Measurements from ENCODE around the gene TTLL7.

Gene TTLL7, protein sequence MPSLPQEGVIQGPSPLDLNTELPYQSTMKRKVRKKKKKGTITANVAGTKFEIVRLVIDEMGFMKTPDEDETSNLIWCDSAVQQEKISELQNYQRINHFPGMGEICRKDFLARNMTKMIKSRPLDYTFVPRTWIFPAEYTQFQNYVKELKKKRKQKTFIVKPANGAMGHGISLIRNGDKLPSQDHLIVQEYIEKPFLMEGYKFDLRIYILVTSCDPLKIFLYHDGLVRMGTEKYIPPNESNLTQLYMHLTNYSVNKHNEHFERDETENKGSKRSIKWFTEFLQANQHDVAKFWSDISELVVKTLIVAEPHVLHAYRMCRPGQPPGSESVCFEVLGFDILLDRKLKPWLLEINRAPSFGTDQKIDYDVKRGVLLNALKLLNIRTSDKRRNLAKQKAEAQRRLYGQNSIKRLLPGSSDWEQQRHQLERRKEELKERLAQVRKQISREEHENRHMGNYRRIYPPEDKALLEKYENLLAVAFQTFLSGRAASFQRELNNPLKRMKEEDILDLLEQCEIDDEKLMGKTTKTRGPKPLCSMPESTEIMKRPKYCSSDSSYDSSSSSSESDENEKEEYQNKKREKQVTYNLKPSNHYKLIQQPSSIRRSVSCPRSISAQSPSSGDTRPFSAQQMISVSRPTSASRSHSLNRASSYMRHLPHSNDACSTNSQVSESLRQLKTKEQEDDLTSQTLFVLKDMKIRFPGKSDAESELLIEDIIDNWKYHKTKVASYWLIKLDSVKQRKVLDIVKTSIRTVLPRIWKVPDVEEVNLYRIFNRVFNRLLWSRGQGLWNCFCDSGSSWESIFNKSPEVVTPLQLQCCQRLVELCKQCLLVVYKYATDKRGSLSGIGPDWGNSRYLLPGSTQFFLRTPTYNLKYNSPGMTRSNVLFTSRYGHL

DNA sequence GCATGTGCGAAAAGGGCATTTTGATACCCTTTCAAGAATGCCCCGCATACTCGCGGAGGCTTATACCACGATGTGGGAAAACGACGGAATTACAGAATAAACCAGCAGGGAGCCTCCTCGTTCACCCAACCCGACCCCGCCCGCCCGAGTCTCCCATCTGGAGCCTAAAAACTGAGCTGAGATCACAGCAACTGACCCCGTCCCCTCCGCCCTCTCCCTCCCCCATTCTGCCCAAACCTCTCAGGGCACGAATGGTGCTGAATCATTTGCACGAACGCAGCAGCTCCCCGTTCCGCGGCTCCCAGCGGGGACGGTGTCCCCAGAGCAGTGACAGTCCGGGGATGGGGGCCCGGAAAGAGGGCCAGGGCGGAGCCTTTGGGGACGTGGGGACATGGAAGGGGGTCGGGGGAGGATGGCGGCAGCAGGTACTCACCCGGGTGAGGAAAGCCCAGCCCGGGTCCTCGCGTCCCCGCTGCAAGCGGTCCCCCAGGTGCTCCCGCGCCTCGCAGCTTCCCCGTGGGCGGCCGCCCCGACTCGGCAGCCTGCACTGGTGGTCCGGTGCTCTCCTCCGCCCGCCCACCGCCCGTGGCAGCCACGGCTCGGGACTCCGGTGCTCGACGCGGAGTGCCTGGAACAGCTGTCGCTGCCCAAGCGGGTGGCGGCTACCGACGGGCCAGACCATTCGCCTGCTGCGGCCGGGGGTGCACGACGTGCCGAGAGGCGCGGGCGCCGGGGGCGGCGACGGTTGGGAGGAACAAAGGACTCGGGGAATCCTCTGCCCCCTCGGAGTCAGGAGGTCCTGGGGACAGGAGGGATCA is at the start of gene TTLL7:
Gene TTLL7 (minus strand): TSS at position 635 of the 818 bp plus-strand sequence. CDS start 46,921 bp downstream, outside the sequence.
- peak in 1 of 2 experiments; percentile 26 for DNase-seq (ENCODE audit: low read depth in 2 of 2)

- DNase-seq (ENCODE audit: low read depth in 2 of 2): no peak
Measured at GRCh38 chr1:84042461-84042860, 43.5 kb upstream of the TTLL7 start.

GRCh38 chr1:84037758-84038611 is 39.1 kb upstream of the TTLL7 start:
- no peak for DNase-seq (ENCODE audit: low read depth in 2 of 2)

DNA sequence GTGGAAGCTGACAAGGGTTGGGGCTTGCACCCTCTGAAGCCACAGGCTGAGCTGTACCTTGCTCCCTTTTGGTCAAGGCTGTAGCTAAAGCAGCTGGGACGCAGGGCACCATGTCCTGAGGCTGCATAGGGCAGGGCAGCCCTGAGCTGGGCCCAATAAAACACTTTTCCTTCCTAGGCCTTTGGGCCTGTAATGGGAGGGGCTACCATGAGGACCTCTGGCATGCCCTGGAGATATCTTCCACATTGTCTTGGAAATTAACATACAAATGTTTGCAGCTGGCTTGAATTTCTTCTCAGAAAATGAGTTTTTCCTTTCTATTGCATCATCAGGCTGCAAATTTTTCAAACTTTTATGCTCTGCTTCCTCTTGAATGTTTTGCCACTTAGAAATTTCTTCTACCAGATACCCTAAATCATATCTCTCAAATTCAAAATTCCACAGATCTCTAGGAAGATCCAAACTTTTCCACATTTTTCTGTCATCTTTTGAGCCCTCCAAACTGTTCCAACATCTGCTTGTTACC is 32.9 kb upstream of the TTLL7 start:
- DNase-seq (ENCODE audit: low read depth in 2 of 2): no peak

DNA sequence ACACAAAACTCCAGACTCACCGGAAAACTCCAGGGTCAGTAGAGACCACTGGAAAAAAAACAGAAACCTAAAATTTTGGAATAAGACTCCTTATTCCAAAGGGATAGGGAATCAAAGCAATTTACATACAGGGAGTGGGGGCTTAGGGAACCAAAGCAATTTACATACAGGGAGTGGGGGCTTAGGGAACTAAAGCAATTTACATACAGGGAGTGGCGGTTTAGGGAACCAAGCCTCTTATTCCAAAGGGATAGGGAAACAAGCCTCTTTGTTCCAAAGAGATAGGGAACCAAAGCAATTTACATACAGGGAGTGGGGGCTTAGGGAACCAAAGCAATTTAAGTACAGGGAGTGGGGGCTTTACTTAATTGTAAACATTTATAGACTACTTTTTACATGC is 28.4 kb upstream of the TTLL7 start:
- DNase-seq (ENCODE audit: low read depth in 2 of 2): no peak

DNA sequence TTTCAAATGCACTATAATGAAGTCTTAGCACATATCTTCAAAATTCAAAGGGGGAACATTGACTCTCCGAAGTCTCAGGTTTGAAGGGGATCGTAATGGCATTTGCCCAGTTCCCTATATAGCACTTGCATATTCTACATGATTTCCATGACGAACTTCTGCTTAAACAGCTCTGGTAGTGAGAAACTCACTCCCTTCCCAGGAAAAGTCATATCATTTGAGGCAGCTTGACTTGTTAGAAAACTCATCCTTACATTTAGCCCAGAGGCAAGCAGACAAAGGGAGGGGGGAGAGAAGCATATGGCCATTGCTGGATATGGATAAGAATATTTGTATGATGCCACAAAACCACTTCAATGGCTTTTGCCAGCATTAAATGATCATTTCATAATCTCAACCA is 27.0 kb upstream of the TTLL7 start:
- no peak for DNase-seq (ENCODE audit: low read depth in 2 of 2)

DNA sequence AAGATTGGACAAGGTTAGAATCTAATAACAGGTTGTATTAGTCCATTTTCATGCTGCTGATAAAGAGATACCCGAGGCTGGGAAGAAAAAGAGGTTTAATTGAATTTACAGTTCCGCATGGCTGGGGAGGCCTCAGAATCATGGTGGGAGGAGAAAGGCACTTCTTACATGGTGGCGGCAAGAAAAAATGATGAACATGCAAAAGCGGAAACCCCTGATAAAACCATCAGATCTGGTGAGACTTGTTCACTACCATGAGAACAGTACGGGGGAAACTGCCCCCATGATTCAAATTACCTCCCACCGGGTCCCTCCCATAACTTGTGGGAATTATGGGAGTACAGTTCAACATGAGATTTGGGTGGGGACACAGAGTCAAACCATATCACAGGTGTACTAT is 22.9 kb upstream of the TTLL7 start:
- DNase-seq (ENCODE audit: low read depth in 2 of 2): no peak

GRCh38 chr1:84020151-84020550 is 21.2 kb upstream of the TTLL7 start:
- DNase-seq (ENCODE audit: low read depth in 2 of 2): no peak

- DNase-seq (ENCODE audit: low read depth in 2 of 2): no peak
Measured at GRCh38 chr1:84019217-84019616, 20.3 kb upstream of the TTLL7 start.

DNA sequence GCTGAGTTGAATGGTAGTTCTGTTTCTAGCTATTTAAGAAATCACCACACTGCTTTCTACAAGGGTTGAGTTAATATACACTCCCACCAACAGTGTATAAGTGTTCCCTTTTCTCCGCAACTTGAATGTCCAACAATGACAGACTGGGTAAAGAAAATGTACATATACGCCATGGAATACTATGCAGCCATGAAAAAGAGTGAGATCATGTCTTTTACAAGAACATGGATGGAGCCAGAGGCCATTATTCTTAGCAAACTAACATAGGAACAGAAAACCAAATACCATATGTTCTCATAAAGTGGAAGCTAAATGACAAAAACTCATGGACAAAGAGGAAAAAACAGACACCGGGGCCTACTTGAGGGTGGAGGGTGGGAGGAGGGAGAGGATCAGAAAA is 14.8 kb upstream of the TTLL7 start:
- no peak for DNase-seq (ENCODE audit: low read depth in 2 of 2)

DNA sequence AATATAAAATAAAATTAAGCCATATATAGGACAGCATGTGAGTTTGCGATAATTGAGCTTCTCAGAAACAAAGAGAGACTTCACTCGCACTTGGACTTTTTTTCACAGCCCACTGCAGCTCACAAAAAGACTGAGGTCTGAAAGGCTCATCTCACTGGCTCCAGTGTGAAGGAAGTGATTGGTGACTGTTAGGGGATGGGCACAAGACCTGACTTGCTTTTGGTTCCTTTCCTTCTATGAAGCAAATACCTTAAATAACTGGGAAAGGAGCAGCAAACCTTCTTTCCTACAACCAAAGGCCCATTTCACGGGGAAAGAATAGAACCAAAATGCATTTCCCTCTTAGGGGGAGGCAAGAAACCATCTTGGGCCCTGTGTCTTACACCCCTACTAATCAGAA is 13.1 kb upstream of the TTLL7 start:
- DNase-seq (ENCODE audit: low read depth in 2 of 2): no peak

GRCh38 chr1:84010136-84010535 is 11.2 kb upstream of the TTLL7 start:
- DNase-seq (ENCODE audit: low read depth in 2 of 2): no peak

- DNase-seq (ENCODE audit: low read depth in 2 of 2): no peak
Measured at GRCh38 chr1:84008631-84009030, 9.7 kb upstream of the TTLL7 start.

- no peak for DNase-seq (ENCODE audit: low read depth in 2 of 2)
Measured at GRCh38 chr1:84006591-84006990, 7.7 kb upstream of the TTLL7 start.

GRCh38 chr1:84001501-84001900 is 2.6 kb upstream of the TTLL7 start:
- DNase-seq (ENCODE audit: low read depth in 2 of 2): no peak

- DNase-seq (ENCODE audit: low read depth in 2 of 2): no peak
Measured at GRCh38 chr1:84000954-84001495, 2.1 kb upstream of the TTLL7 start.

- DNase-seq (ENCODE audit: low read depth in 2 of 2): no peak
Measured at GRCh38 chr1:84000196-84000885, 1.4 kb upstream of the TTLL7 start.

- DNase-seq (ENCODE audit: low read depth in 2 of 2): peak; percentile 37 to 42
Measured at GRCh38 chr1:83999316-83999819, 436 bp upstream of the TTLL7 start.

GRCh38 chr1:83998205-83998497 is 781 bp downstream of the TTLL7 start:
- no peak for DNase-seq (ENCODE audit: low read depth in 2 of 2)

DNA sequence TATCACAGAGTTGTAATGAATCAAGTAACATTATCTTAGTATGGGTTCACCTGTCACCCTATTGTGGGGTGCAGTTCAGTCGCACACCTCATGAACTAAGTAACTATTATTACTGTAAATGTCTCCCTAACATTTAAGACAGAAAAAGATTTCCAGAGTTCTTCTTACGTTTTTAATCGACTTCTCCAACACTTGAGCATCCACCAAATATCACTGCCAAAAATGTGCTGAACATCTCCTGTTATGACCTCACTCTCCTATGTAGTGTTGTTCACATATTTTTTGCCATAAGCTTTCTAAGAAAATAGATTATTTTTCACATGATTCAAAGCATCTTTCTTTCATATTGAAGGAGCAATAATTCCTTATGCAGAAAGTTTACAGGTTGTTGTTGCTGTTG is 1.3 kb downstream of the TTLL7 start:
- no peak for DNase-seq (ENCODE audit: low read depth in 2 of 2)

All from fibroblast of skin of left biceps (primary cell).